B cell (primary cell): Measurements from ENCODE around the gene CUBN. TPM values are rescaled to one million over a fixed set of nuclear protein-coding genes. Genes with fewer than 3 reads are reported as not detected.

Experiments used
- ATAC-seq: fragments of 200-7000 bp; cut with Tn5 transposase; one replicate; pipeline ENCODE4 v1.10.0; 2021; ENCODE audit warnings: low read depth, mild to moderate bottlenecking, moderate number of reproducible peaks, moderate library complexity
- CTCF ChIA-PET: fragments of 350-600 bp; sonication (Branson Sonifier 250); formaldehyde crosslinking; loops from one replicate; lab custom pipeline; 2021; ENCODE audit warnings: antibody characterized with exemption, inconsistent platforms; lab: Charles Lee
- POLR2A ChIA-PET: fragments of 350-600 bp; sonication (Branson Sonifier 250); formaldehyde crosslinking; loops from one replicate; lab custom pipeline; 2021; ENCODE audit warnings: antibody characterized with exemption; lab: Charles Lee
- DNase-seq: peaks from one replicate; pipeline ENCODE4 v3.0.0; 2013
- H2AFZ ChIP-seq: 2 replicates; pipeline ENCODE4 v1.6.1; 2012; ENCODE audit warnings: mild to moderate bottlenecking, low read depth, low read length; ENCODE audit not compliant: insufficient read depth, poor library complexity, severe bottlenecking
- H3K27ac ChIP-seq, 2 donors: 1 replicate in 1 of 2; 2 replicates in 1 of 2; pipeline ENCODE4 v1.5.1; 2012 to 2013; ENCODE audit warnings: low read length in 2 of 2, mild to moderate bottlenecking in 2 of 2, moderate library complexity in 1 of 2
- H3K27me3 ChIP-seq, 4 experiments: fragments of 200-600 bp in 1 of 4; sonication (generic) in 1 of 4; replicated peaks in 1 of 4; 1 replicate in 2 of 4; 2 replicates in 2 of 4; pipeline versions ENCODE4 v1.6.1 to v1.7.0; 2013 to 2016; ENCODE audit warnings: low read length in 3 of 4, mild to moderate bottlenecking in 2 of 4, mixed read lengths in 1 of 4, moderate library complexity in 1 of 4; ENCODE audit not compliant: insufficient read depth in 4 of 4, control insufficient read depth in 3 of 4; ENCODE audit errors: control extremely low read depth in 1 of 4
- H3K36me3 ChIP-seq, 2 experiments: replicated peaks in 1 of 2; 1 replicate in 1 of 2; 2 replicates in 1 of 2; pipeline versions ENCODE4 v1.6.1 to v1.7.1; 2013; ENCODE audit warnings: low read length in 1 of 2; ENCODE audit not compliant: insufficient read depth in 2 of 2, control insufficient read depth in 1 of 2; ENCODE audit errors: control extremely low read depth in 1 of 2, extremely low read depth in 1 of 2
- H3K4me1 ChIP-seq, 2 donors: fragments of 200-600 bp in 1 of 2; sonication (generic) in 1 of 2; 1 replicate in 1 of 2; 2 replicates in 1 of 2; pipeline versions ENCODE4 v1.5.1 to v1.6.1; 2013 to 2017; ENCODE audit warnings: low read length in 2 of 2; ENCODE audit not compliant: control insufficient read depth in 2 of 2, insufficient read depth in 2 of 2
- H3K4me2 ChIP-seq: replicated peaks from 2 replicates; pipeline ENCODE3; 2012; ENCODE audit warnings: mild to moderate bottlenecking, low read depth, low read length; ENCODE audit not compliant: poor library complexity, severe bottlenecking
- H3K4me3 ChIP-seq, 5 experiments: fragments of 200-600 bp in 1 of 5; sonication (generic) in 1 of 5; 1 replicate in 3 of 5; 2 replicates in 2 of 5; pipeline versions ENCODE4 v1.5.1 to v1.7.0; 2011 to 2016; ENCODE audit warnings: low read length in 4 of 5, mild to moderate bottlenecking in 4 of 5, low read depth in 2 of 5, control low read depth in 1 of 5, moderate library complexity in 1 of 5; ENCODE audit not compliant: insufficient read depth in 1 of 5; ENCODE audit errors: control extremely low read depth in 1 of 5, extremely low read depth in 1 of 5
- H3K79me2 ChIP-seq: fragments of 200-600 bp; sonication (generic); one replicate; pipeline ENCODE4 v1.6.0; 2016; ENCODE audit warnings: low read length; ENCODE audit not compliant: control insufficient read depth, insufficient read depth
- H3K9ac ChIP-seq: fragments of 200-600 bp; sonication (generic); 2 replicates; pipeline ENCODE4 v1.6.1; 2017; ENCODE audit warnings: mild to moderate bottlenecking, low read length, moderate library complexity
- H3K9me3 ChIP-seq, 3 donors: one replicate each; pipeline versions ENCODE4 v1.6.1 to v1.7.1; 2013; ENCODE audit warnings: low read length in 2 of 3; ENCODE audit not compliant: control insufficient read depth in 2 of 3, insufficient read depth in 1 of 3; ENCODE audit errors: control extremely low read depth in 1 of 3
- H4K20me1 ChIP-seq: 2 replicates; pipeline ENCODE4 v1.6.0; 2012; ENCODE audit warnings: mild to moderate bottlenecking, low read length; ENCODE audit not compliant: insufficient read depth, control insufficient read depth, poor library complexity, severe bottlenecking
- H3K27ac Mint-ChIP-seq: one replicate; pipeline ENCODE4 v1.8.0; 2021; ENCODE audit warnings: mixed read lengths
- H3K27me3 Mint-ChIP-seq: one replicate; pipeline ENCODE4 v1.8.0; 2021; ENCODE audit warnings: mixed read lengths
- H3K4me1 Mint-ChIP-seq: one replicate; pipeline ENCODE4 v1.8.0; 2021; ENCODE audit warnings: mixed read lengths
- H3K4me3 Mint-ChIP-seq: one replicate; pipeline ENCODE4 v1.8.0; 2021; ENCODE audit warnings: mixed read lengths
- H3K9me3 Mint-ChIP-seq: one replicate; pipeline ENCODE4 v1.8.0; 2022; ENCODE audit warnings: mixed read lengths; ENCODE audit not compliant: insufficient read depth
- EZH2 ChIP-seq: IDR thresholded peaks from 2 replicates; pipeline ENCODE4 v1.6.1; 2012; ENCODE audit warnings: borderline replicate concordance, low read depth, mild to moderate bottlenecking, moderate library complexity, low read length; ENCODE audit not compliant: insufficient read depth, poor library complexity, severe bottlenecking
- WGBS: methylation state at CpG from one replicate; pipeline ENCODE4 v1.1.5; 2013; ENCODE audit warnings: missing lambda C conversion rate; ENCODE audit not compliant: insufficient coverage; 5-methylcytosine and 5-hydroxymethylcytosine counted together
- intact Hi-C: fragments of 100-400 bp; cut with micrococcal nuclease; formaldehyde crosslinking; loops from one replicate; pipeline ENCODE4 v1.10.0; 2022
- polyA plus RNA-seq: library from polyadenylated mRNA; depleted of rRNA; stranded (reverse); fragments of >200 nt; gene quantifications from 2 replicates; pipeline ENCODE4 v1.2.3, GENCODE V29; 2012
- total RNA-seq, 2 donors: library from RNA; stranded (reverse); fragments of 120-200 nt in 1 of 2; gene quantifications; 1 replicate in 1 of 2; 2 replicates in 1 of 2; pipeline versions ENCODE4 v1.2.3 to v1.2.4, GENCODE V29; 2013 to 2022
- TF ChIP-seq, protein P1 (sequence below): fragments of 200-600 bp; IDR thresholded peaks from one replicate; pipeline ENCODE4 v1.8.0; 2022; ENCODE audit warnings: antibody characterized with exemption, mild to moderate bottlenecking

Gene CUBN
- total and polyA plus RNA-seq, 2 donors (not counting 1 experiment from before 2014, with no cell fraction given): 4.2 to 5.7 TPM

GRCh38 chr10:17047908-17048307 lies 81.7 kb downstream of the CUBN start:
- Histone ChIP-seq H4K20me1 (no peaks in the 10 kb centered on the region), H3K9me3 (no peaks in the 10 kb centered on the region), H3K4me2 (no peak overlapping the region), H3K27me3 (no peaks in the 10 kb centered on the region), H3K79me2 (no peaks in the 10 kb centered on the region), H3K36me3 (no peaks in the 10 kb centered on the region), H3K27ac (no peak overlapping the region), H2AFZ (no peak overlapping the region), H3K4me3 (no peak overlapping the region), H3K9ac (no peak overlapping the region), H3K4me1 (no peaks in the 10 kb centered on the region)
- DNase-seq (no peak), ATAC-seq (no peak)
- POLR2A ChIA-PET: no interaction called here
- Mint-ChIP-seq H3K4me3 (no peak overlapping the region), H3K4me1 (no peaks in the 10 kb centered on the region), H3K27me3 (no peaks in the 10 kb centered on the region), H3K9me3 (peaks cover 6% of the 10 kb centered on the region), H3K27ac (no peak overlapping the region)
- WGBS: no CpG with 5 or more reads among the region's 3 CpGs
- TF ChIP-seq, protein P1, sequence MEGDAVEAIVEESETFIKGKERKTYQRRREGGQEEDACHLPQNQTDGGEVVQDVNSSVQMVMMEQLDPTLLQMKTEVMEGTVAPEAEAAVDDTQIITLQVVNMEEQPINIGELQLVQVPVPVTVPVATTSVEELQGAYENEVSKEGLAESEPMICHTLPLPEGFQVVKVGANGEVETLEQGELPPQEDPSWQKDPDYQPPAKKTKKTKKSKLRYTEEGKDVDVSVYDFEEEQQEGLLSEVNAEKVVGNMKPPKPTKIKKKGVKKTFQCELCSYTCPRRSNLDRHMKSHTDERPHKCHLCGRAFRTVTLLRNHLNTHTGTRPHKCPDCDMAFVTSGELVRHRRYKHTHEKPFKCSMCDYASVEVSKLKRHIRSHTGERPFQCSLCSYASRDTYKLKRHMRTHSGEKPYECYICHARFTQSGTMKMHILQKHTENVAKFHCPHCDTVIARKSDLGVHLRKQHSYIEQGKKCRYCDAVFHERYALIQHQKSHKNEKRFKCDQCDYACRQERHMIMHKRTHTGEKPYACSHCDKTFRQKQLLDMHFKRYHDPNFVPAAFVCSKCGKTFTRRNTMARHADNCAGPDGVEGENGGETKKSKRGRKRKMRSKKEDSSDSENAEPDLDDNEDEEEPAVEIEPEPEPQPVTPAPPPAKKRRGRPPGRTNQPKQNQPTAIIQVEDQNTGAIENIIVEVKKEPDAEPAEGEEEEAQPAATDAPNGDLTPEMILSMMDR: no peak
- no peak for TF ChIP-seq EZH2
- CTCF ChIA-PET: no interaction called here
- intact Hi-C loops: no loop called here

DNA sequence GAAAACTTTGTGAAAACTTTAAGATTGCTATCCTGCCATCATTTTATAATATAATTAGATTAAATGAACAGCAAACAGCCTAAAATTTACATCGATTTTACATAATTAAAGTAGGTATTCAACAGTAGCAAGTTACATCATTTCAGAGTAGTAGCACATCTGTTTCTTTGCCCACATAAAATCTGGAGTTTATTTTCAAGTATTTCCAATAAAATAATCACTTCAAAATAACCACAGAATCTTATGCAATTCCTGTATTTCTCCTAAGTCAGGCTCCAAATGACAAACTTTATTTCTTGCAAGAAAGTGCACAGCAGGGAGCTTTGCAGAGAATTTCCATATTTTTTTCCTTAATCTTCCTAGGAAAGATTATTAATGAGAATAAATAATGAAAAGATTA lies 82.6 kb downstream of the CUBN start:
- H3K27me3 ChIP-seq: no peaks in the 10 kb centered on the region
- no peak overlapping the region for H3K4me3 ChIP-seq
- H3K9me3 ChIP-seq: no peaks in the 10 kb centered on the region
- Mint-ChIP-seq H3K27ac (no peak overlapping the region), H3K4me3 (no peak overlapping the region), H3K9me3 (peaks cover 5% of the 10 kb centered on the region), H3K4me1 (no peaks in the 10 kb centered on the region), H3K27me3 (no peaks in the 10 kb centered on the region)
- DNase-seq (no peak), ATAC-seq (no peak)
- no peaks in the 10 kb centered on the region for H3K79me2 ChIP-seq
- ChIA-PET CTCF (no interaction called here), POLR2A (no interaction called here)
- no peaks in the 10 kb centered on the region for H3K4me1 ChIP-seq
- no peak overlapping the region for H3K27ac ChIP-seq
- no peaks in the 10 kb centered on the region for H3K36me3 ChIP-seq
- H4K20me1 ChIP-seq: no peaks in the 10 kb centered on the region
- H3K9ac ChIP-seq: no peak overlapping the region
- intact Hi-C loops: no loop called here
- H2AFZ ChIP-seq: no peak overlapping the region
- no CpG with 5 or more reads among the region's 1 CpG for WGBS
- no peak overlapping the region for H3K4me2 ChIP-seq
- TF ChIP-seq, protein P1: no peak
- TF ChIP-seq EZH2: no peak
